Stimulated activated effector memory CD8-positive, alpha-beta T cell treated with anti-CD3 and anti-CD28 coated beads, Interleukin-12 subunit alpha, Interleukin-12 subunit beta, amount 100 ng/mL, for 72 hours (primary cell): ENCODE measurements around the gene SOX21.

ENCODE experiments used
- ATAC-seq: fragments of 150-1000 bp; cut with Tn5 transposase; 2 replicates; pipeline ENCODE4 v1.10.0; 2021
- DNase-seq, 2 donors: peaks; one replicate each; pipeline ENCODE4 v3.0.0; 2021 to 2022; ENCODE audit warnings: low spot score in 2 of 2
- H3K27ac Mint-ChIP-seq: one replicate; pipeline ENCODE4 v1.8.0; 2022; ENCODE audit warnings: mild to moderate bottlenecking, mixed read lengths
- H3K36me3 Mint-ChIP-seq: one replicate; pipeline ENCODE4 v1.8.0; 2022; ENCODE audit warnings: mild to moderate bottlenecking, mixed read lengths
- H3K4me1 Mint-ChIP-seq: one replicate; pipeline ENCODE4 v1.8.0; 2022; ENCODE audit warnings: mixed read lengths
- H3K4me3 Mint-ChIP-seq: one replicate; pipeline ENCODE4 v1.8.0; 2022; ENCODE audit warnings: mild to moderate bottlenecking, mixed read lengths
- H3K9me3 Mint-ChIP-seq: one replicate; pipeline ENCODE4 v1.8.0; 2022; ENCODE audit warnings: mixed read lengths

Gene SOX21

DNA sequence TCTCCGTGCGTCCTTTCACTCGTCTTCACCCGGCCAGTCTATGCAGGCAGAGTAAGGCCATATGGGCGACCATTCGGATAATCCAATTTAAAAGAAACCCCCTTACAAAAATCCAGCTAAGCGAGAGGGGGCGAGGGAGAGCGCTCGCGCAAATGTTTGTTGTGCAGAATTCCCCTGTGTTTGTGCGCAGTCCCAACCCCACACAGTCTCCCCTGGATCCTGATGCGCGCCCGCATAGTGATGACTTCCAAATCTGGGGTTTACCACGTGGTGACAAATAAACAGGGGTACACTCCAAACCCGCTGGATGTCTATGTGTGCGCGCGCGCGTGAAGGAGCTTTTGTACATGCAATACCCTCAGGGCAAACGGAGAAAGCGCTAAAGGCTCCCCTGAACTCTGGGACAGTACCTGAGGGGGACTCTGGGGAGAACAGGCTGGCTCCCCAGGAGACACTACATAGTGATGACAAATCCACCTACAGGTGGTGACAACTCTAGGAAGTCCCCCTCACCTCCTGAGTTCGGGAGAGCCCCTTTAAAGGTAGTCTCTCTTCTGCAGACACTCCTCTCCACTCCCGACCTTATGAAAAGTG, 8.5 kb downstream of the SOX21 start:
- Mint-ChIP-seq H3K4me3 (no peak overlapping the region), H3K9me3 (peaks cover 3% of the 10 kb centered on the region), H3K36me3 (peaks cover 6% of the 10 kb centered on the region), H3K4me1 (peaks cover 9% of the 10 kb centered on the region), H3K27ac (no peak overlapping the region)
- no peak for ATAC-seq
- DNase-seq: no peak

DNA sequence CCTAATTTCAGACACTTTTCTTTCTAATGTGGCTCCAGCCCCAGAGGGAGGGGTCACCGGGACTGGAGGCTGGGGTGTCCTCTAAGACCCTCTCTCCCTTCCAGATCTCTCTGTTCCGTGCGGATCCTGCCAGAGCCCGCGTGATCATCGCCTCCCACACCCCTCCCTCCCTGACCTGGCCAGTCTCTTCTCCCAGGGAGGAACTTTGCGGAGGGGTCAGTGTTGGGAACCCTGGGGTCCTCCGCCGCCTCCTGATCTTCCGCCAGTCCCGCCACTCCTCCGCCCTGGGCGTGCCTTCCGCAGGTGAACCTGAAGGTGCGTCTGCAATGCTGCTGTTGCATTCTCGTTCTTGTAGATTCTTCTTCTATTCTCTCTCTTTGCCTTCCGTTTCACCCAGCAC, 9.1 kb downstream of the SOX21 start:
- Mint-ChIP-seq H3K9me3 (peaks cover 3% of the 10 kb centered on the region), H3K4me3 (no peak overlapping the region), H3K36me3 (peaks cover 6% of the 10 kb centered on the region), H3K27ac (no peak overlapping the region), H3K4me1 (peaks cover 9% of the 10 kb centered on the region)
- ATAC-seq (no peak), DNase-seq (no peak)

DNA sequence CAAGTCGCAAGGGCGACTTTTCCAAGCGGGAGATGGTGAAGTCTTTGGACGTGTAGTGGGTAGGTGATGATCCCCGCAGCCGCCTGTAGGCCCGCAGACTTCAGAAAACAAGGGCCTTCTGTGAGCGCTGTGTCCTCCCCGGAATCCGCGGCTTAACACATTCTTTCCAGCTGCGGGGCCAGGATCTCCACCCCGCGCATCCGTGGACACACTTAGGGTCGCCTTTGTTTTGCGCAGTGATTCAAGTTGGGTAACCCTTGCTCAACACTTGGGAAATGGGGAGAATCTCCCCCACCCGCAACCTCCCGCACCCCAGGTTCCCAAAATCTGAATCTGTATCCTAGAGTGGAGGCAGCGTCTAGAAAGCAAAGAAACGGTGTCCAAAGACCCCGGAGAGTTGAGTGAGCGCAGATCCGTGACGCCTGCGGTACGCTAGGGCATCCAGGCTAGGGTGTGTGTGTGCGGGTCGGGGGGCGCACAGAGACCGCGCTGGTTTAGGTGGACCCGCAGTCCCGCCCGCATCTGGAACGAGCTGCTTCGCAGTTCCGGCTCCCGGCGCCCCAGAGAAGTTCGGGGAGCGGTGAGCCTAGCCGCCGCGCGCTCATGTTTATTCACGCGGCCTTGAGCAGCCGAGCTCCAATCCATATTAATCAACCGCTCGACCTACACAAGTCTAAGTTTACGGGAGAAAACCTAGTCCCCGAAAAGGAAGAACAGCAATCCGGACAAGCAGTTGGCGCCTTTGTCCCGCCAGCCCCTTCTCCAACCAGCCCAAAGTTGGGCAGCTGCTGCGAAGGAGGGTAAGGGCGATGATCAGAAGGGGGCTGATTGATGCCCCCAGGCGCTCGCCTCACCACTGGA, 9.9 kb downstream of the SOX21 start:
- Mint-ChIP-seq H3K27ac (no peak overlapping the region), H3K36me3 (no peaks in the 10 kb centered on the region), H3K4me1 (peaks cover under 1% of the 10 kb centered on the region), H3K9me3 (peaks cover 3% of the 10 kb centered on the region), H3K4me3 (no peak overlapping the region)
- no peak for DNase-seq
- no peak for ATAC-seq

DNA sequence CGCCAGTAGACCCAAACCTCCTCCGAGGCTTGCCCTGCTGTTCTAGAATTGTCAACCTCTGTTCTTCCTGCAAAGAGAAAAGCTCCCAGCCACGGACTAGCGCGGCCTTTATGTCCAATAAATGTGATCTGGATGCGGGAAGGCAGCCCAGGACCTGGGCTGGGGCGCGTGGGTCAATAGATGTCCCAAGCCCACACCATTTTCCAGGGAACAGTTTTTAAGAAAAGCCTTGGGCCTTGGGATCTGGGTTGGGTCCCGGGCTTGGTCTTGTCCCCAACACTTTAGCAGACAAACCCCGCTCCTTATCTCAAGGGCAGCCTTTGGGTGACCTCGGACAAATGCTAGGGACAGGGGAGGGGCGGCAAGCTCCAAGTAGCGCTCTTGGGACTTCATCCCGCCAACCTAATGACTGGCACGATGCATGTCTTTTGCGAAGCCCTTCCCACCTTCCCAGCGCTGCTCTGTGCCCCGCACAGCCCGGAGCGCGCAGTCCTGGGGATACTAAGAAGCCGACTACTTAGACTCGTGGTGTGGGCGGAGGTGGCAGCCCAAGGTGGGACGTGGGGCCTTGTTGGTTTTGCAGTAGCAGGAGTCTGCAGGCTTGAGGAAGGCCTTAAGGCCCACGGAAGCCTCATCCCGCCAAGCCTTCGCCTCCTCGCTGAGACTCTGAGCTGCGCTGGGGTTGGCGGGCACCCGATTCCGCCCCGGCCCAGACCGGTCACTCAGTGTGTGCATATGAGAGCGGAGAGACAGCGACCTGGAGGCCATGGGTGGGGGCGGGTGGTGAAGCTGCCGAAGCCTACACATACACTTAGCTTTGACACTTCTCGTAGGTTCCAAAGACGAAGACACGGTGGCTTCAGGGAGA, 10.8 kb downstream of the SOX21 start:
- Mint-ChIP-seq H3K4me3 (no peak overlapping the region), H3K36me3 (no peaks in the 10 kb centered on the region), H3K4me1 (no peaks in the 10 kb centered on the region), H3K9me3 (peaks cover 3% of the 10 kb centered on the region), H3K27ac (no peak overlapping the region)
- no peak for ATAC-seq
- DNase-seq: no peak

DNA sequence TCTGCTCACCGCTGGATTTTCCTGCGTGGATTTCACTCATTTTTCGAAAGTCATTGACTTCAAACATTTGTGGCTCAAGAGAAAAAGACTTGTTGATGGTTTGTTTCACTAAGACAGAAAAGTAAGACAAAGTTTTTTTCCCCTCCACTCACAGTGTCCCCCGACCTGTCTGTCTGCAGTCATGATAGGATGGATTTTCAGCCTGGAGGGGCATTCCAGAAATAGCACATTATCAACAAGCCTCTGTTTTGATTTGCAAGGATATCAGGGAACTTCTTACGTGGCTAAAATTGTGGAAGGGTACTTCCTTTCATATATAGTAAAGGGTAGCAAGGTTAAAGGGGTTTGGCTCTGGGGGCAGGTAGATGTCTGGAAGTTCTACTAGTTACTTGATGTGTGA, 11.8 kb downstream of the SOX21 start:
- no peaks in the 10 kb centered on the region for H3K4me1 Mint-ChIP-seq
- no peak for DNase-seq

DNA sequence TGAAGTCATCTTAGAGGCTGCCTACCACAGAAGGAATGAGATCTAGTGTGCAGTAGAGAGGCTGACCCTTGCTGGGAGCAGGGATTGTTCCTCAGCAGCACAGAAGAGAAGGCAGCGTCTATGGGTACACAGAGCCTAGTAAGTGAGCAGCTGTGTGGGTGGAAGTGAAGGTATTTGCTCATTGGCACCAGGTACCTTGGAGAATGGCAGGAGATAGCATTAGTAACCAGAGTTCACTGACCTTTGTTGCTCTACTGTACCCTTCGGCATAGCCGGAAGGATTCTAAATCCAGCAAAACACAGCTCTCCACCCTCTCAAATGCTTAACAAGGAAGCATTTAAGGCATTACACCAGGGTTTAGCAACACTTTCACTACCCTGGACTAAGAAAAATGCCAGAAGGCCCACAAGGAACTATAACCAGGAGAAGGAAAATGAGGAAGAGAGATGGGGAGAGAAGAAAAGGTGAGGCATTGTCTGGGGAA, 12.3 kb downstream of the SOX21 start:
- Mint-ChIP-seq H3K27ac (no peak overlapping the region), H3K4me3 (no peak overlapping the region)
- peak; percentile 8 for ATAC-seq

More for the DNA sequence above, 11.8 kb downstream of the SOX21 start:
- Mint-ChIP-seq H3K27ac (no peak overlapping the region), H3K4me3 (no peak overlapping the region), H3K36me3 (no peaks in the 10 kb centered on the region), H3K9me3 (peaks cover 3% of the 10 kb centered on the region)
- no peak for ATAC-seq

DNA sequence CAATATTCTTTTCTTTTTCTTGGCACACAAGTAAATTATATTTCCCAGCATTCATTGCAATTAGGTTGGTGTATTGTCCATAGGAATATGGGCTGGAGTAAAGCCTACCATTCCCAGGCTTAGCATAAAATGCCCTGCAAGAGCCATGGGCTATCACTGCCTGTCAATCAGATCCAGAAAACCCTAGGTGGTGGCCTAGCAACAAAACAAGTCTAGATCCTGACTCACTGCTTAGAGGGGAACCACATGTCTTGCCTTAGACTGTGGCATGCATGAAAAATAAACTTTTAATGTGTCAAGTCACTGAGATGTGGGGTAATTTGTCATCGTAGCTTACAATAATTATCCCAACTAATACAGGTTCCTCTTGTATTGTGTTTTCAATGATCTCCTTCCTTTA, 16.2 kb downstream of the SOX21 start:
- Mint-ChIP-seq H3K4me3 (no peak overlapping the region), H3K36me3 (no peaks in the 10 kb centered on the region), H3K4me1 (no peaks in the 10 kb centered on the region), H3K27ac (no peak overlapping the region), H3K9me3 (no peaks in the 10 kb centered on the region)
- ATAC-seq (no peak), DNase-seq (no peak)

More for the DNA sequence above, 12.3 kb downstream of the SOX21 start:
- Mint-ChIP-seq H3K36me3 (no peaks in the 10 kb centered on the region), H3K4me1 (no peaks in the 10 kb centered on the region), H3K9me3 (peaks cover 3% of the 10 kb centered on the region)
- DNase-seq: no peak

DNA sequence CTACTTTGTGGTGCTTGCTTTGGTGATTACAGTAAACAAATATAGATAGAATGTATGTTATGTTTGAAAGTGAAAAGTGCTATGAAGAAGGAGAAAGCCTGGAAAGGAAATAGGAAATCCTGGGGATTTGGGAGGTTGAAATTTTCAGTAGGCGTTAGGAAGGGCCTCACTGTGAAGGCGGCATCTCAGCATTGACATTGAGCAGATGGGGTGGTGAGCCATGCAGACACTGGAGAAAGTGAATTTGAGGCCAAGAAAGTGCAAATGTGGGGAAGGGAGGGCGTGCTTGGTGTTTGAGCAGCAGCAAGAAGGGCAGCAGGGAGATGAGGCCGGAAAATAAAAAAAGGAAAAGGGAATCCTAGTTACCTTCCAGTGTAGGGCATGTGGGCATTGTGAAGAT, 20.3 kb downstream of the SOX21 start:
- DNase-seq (no peak), ATAC-seq (no peak)
- no peaks in the 10 kb centered on the region for H3K9me3 Mint-ChIP-seq
- no peak overlapping the region for H3K4me3 Mint-ChIP-seq
- H3K27ac Mint-ChIP-seq: no peak overlapping the region
- no peaks in the 10 kb centered on the region for H3K36me3 Mint-ChIP-seq
- no peaks in the 10 kb centered on the region for H3K4me1 Mint-ChIP-seq

DNA sequence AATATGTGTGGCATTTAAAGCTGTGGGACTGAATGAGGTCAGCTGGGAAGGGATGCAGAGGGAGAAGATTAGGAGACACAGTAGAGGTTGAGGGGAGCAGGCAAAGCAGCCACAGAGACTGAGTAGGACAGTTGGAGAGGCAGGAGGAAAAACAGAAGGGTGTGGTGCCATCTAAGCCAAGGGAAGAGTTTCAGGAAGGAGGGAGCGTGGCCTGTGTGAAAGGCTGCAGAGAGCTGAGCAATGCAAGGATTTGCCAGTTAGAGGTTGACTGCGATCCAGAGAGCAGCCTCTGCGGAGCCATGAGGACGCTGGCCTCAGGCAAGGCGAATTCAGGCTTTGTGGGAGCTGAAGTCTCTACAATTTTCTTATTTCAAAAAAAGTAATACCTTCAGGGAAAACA, 28.9 kb downstream of the SOX21 start:
- ATAC-seq: no peak
- DNase-seq: no peak
- Mint-ChIP-seq H3K9me3 (no peaks in the 10 kb centered on the region), H3K4me3 (no peak overlapping the region), H3K27ac (no peak overlapping the region), H3K4me1 (no peaks in the 10 kb centered on the region), H3K36me3 (no peaks in the 10 kb centered on the region)

DNA sequence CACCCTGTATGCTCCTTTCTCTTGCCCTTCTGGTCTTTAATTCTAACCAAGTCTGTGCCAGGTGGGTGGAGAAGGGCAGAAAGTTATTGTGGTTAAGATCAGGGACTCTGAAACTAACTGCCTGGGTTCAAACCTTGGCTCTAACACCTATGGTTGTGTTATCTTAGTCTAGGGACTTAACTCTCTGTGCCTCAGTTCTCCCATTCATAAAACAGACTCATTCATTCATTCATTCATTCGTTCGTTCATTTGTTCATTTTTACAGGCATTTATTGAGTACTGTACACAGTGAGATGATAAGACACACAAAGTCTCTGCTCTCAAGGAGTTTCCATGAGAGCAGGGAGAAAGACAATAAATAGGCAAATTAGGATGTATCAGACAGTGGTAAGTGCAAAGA, 30.1 kb downstream of the SOX21 start:
- H3K9me3 Mint-ChIP-seq: no peaks in the 10 kb centered on the region
- ATAC-seq (no peak), DNase-seq (no peak)
- H3K4me1 Mint-ChIP-seq: no peaks in the 10 kb centered on the region
- no peaks in the 10 kb centered on the region for H3K36me3 Mint-ChIP-seq
- H3K27ac Mint-ChIP-seq: no peak overlapping the region
- no peak overlapping the region for H3K4me3 Mint-ChIP-seq

DNA sequence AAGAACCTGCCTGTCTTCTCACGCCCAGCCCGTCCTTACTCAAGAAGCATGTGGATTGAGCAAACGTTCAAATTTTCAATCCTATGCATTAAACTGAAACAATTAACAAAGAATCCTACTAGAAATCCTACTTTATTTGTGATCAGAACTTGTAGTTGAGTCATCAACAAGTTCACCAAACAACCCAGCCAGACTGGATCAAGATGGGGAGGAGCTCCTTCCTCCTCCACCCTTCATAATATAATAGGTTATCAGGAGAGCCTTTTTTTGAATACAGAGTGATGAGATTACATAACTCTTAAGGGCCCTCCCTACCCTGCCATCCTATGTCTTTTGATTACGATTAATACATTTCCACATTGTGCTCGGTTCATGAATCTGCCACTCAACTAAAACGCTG, 32.7 kb downstream of the SOX21 start:
- H3K4me3 Mint-ChIP-seq: no peak overlapping the region
- ATAC-seq: no peak
- no peak overlapping the region for H3K27ac Mint-ChIP-seq
- H3K4me1 Mint-ChIP-seq: no peaks in the 10 kb centered on the region
- H3K36me3 Mint-ChIP-seq: no peaks in the 10 kb centered on the region
- no peaks in the 10 kb centered on the region for H3K9me3 Mint-ChIP-seq
- no peak for DNase-seq

DNA sequence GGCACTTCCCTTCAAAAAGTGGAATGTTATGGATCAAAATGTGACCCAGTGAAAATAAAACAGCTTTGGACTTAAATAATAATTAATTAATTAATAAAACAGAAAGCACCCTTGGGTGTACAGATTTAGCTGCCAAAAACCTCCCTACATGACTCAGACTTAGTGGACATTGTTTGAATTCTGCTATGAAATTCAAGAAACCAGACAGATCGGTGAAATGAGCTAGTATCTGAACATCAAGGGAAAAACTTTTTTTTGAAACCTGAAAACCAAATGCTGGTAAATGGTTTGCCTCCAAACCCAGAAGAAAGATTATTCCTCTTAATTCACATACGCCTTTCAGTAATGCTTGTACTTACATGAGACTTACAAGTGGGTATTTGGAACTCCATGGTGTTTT, 33.5 kb downstream of the SOX21 start:
- Mint-ChIP-seq H3K4me3 (no peak overlapping the region), H3K9me3 (no peaks in the 10 kb centered on the region), H3K27ac (no peak overlapping the region), H3K4me1 (no peaks in the 10 kb centered on the region), H3K36me3 (no peaks in the 10 kb centered on the region)
- ATAC-seq: no peak
- DNase-seq: no peak

DNA sequence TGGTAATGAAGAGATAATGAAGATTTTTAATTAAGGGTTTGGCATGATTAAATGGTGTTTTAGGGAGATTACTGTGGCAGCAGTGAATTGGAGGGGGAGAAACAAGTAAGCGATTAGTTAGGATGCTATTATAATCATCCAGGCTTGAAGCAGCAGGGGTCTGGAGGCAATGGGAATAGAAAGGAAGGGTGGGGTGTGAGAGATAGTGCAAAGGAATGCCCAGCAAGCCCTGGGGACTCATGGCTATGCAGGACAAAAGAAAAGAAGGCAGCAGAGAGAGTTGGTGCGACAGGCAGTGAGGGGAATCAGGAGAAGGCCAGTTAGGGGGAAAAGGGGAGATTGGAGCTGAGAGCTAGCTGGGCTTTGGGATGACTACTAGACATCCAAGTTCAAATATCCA, 34.5 kb downstream of the SOX21 start:
- Mint-ChIP-seq H3K27ac (no peak overlapping the region), H3K9me3 (no peaks in the 10 kb centered on the region), H3K4me1 (no peaks in the 10 kb centered on the region), H3K4me3 (no peak overlapping the region), H3K36me3 (no peaks in the 10 kb centered on the region)
- no peak for ATAC-seq
- no peak for DNase-seq

DNA sequence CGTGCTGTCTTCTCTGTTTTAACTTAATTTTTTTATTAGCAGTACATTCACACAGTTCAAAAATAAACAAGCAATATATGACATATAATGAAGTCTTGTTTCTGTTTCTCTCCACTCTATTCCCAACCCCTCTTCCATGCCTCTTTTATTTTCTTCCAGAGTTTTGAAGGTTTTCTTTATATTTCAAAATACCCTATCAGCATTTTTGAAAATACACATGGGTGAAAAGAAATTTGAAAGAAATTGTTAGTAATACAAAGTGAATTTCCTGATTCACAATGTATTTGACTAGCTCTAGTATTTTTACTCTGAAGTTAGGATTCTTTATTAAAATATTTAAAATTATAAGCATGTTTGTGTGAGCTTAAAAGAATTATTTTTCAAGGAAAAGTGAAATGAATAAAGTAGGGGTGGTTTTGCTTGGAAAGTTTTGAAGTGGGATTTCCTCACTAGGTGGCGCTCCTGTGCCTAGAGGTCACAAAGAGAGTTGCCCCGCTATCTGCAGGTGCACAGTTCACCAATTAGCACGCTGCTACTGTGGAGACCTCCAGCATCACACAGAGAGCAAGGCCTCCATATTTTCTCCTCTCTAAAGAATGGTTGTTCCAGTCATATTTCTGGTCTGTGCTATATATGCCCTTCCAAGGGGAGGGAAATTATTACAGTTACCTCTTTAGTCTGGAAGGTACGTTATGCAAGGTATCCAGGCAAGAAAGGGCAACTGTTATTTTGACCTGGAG, 37.6 kb downstream of the SOX21 start:
- ATAC-seq: peak; percentile 49
- Mint-ChIP-seq H3K4me1 (no peaks in the 10 kb centered on the region), H3K4me3 (no peak overlapping the region)

DNA sequence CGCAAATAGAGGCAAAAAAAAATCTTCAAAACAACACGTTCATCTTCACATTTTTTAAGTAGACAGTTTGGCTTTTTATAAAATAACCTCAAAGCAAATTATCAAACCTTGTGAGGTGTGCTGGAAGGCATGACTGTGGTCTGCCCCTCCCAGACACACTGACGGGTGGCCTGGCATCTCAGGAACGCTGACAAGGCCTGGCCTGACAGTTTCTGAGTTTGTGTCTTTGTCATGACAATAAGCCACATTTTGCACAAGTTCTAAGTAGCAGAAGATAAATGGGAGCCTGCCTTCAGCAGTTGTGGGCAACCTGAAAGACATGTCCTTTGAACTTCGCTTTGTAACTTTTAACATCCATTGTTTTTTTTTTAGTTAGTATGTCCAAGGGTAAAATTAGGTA, 38.5 kb downstream of the SOX21 start:
- H3K4me3 Mint-ChIP-seq: no peak overlapping the region
- H3K27ac Mint-ChIP-seq: no peak overlapping the region
- ATAC-seq (no peak), DNase-seq (no peak)
- no peaks in the 10 kb centered on the region for H3K4me1 Mint-ChIP-seq
- H3K36me3 Mint-ChIP-seq: no peaks in the 10 kb centered on the region
- no peaks in the 10 kb centered on the region for H3K9me3 Mint-ChIP-seq

More for the DNA sequence above, 37.6 kb downstream of the SOX21 start:
- Mint-ChIP-seq H3K36me3 (no peaks in the 10 kb centered on the region), H3K9me3 (no peaks in the 10 kb centered on the region), H3K27ac (no peak overlapping the region)
- DNase-seq: peak; percentile 17 to 64
